H1 (cell line): ENCODE measurements around the gene ZNF536. TPM values are rescaled to one million over a fixed set of nuclear protein-coding genes. Genes with fewer than 3 reads are reported as not detected.

Experiments
- CTCF ChIA-PET: fragments of 300-600 bp; sonication (Branson Sonifier 250); formaldehyde crosslinking; loops from one replicate; lab custom pipeline; 2021; ENCODE audit not compliant: partially characterized antibody; lab: Charles Lee
- POLR2A ChIA-PET: fragments of 300-600 bp; sonication (Branson Sonifier 250); formaldehyde crosslinking; loops from one replicate; lab custom pipeline; 2021; ENCODE audit warnings: inconsistent platforms; ENCODE audit not compliant: partially characterized antibody; lab: Charles Lee
- DNase-seq, 2 experiments: peaks; one replicate each; pipeline versions ENCODE4 v3.0.0 to v3.0.0-alpha.2; 2010 to 2022; ENCODE audit warnings: low spot score in 2 of 2, low read depth in 1 of 2, mixed read lengths in 1 of 2
- FAIRE-seq: peaks from 2 replicates; lab custom pipeline; 2011; peaks lifted over from hg19 to GRCh38; lab: Jason Lieb, UNC
- H2AFZ ChIP-seq: 2 replicates; pipeline ENCODE4 v1.8.1; 2012; ENCODE audit warnings: low read length, inconsistent platforms
- H2AK5ac ChIP-seq: 2 replicates; pipeline ENCODE4 v1.6.1; 2013; ENCODE audit warnings: low read depth, low read length
- H2BK120ac ChIP-seq: replicated peaks from 2 replicates; pipeline ENCODE3; 2013; ENCODE audit warnings: low read depth, low read length, inconsistent platforms
- H2BK12ac ChIP-seq: 2 replicates; pipeline ENCODE4 v1.6.1; 2013; ENCODE audit warnings: low read depth, low read length
- H2BK15ac ChIP-seq: 2 replicates; pipeline ENCODE4 v1.6.1; 2013; ENCODE audit warnings: low read length
- H2BK20ac ChIP-seq: 2 replicates; pipeline ENCODE4 v1.6.1; 2013; ENCODE audit warnings: low read length
- H2BK5ac ChIP-seq: 2 replicates; pipeline ENCODE4 v1.6.1; 2013; ENCODE audit warnings: low read depth, low read length
- H3K14ac ChIP-seq: 2 replicates; pipeline ENCODE4 v1.6.1; 2013; ENCODE audit warnings: inconsistent platforms; ENCODE audit not compliant: insufficient read length
- H3K18ac ChIP-seq: 2 replicates; pipeline ENCODE4 v1.6.1; 2013; ENCODE audit warnings: low read length; ENCODE audit errors: extremely low read depth
- H3K23ac ChIP-seq: 2 replicates; pipeline ENCODE4 v1.6.1; 2013; ENCODE audit warnings: inconsistent platforms; ENCODE audit not compliant: insufficient read length
- H3K23me2 ChIP-seq: 2 replicates; pipeline ENCODE4 v1.6.1; 2013; ENCODE audit warnings: low read depth, low read length
- H3K27ac ChIP-seq: 2 replicates; pipeline ENCODE4 v1.6.1; 2011; ENCODE audit warnings: low read depth, low read length, inconsistent platforms
- H3K27me3 ChIP-seq, 4 experiments: replicated peaks in 1 of 4; 1 replicate in 1 of 4; 2 replicates in 3 of 4; pipeline versions ENCODE4 v1.6.1 to v1.8.1; 2011 to 2013; ENCODE audit warnings: low read length in 3 of 4, mild to moderate bottlenecking in 3 of 4, inconsistent platforms in 2 of 4, mixed read lengths in 2 of 4, moderate library complexity in 1 of 4; ENCODE audit not compliant: control insufficient read depth in 3 of 4, insufficient read depth in 3 of 4; ENCODE audit errors: extremely low read depth in 1 of 4
- H3K36me3 ChIP-seq, 4 experiments: 2 replicates each; pipeline versions ENCODE4 v1.6.1 to v1.8.1; 2011 to 2013; ENCODE audit warnings: mild to moderate bottlenecking in 4 of 4, low read length in 3 of 4, moderate library complexity in 2 of 4, control low read depth in 1 of 4, inconsistent platforms in 1 of 4; ENCODE audit not compliant: insufficient read depth in 4 of 4, control insufficient read depth in 2 of 4
- H3K4ac ChIP-seq: replicated peaks from 2 replicates; pipeline ENCODE3; 2013; ENCODE audit warnings: low read length, low read depth, mixed read lengths, inconsistent platforms; ENCODE audit not compliant: insufficient read length
- H3K4me1 ChIP-seq, 4 experiments: replicated peaks in 1 of 4; 1 replicate in 1 of 4; 2 replicates in 3 of 4; pipeline versions ENCODE4 v1.6.1 to v1.8.1; 2011 to 2013; ENCODE audit warnings: low read length in 3 of 4, inconsistent platforms in 2 of 4, mixed read lengths in 1 of 4; ENCODE audit not compliant: insufficient read depth in 4 of 4, control insufficient read depth in 3 of 4
- H3K4me2 ChIP-seq, 2 experiments: 2 replicates each; pipeline versions ENCODE4 v1.6.1 to v1.8.1; 2011 to 2013; ENCODE audit warnings: low read depth in 2 of 2, low read length in 2 of 2, control low read depth in 1 of 2, inconsistent platforms in 1 of 2, mild to moderate bottlenecking in 1 of 2; ENCODE audit not compliant: insufficient read depth in 1 of 2
- H3K4me3 ChIP-seq, 4 experiments: fragments of 200-600, 300-600 bp in 1 of 4; sonication (generic), shearing (Covaris generic), sonication (Bioruptor Twin) in 1 of 4; 2 replicates each; pipeline versions ENCODE4 v1.5.1 to v1.8.1; 2011 to 2016; ENCODE audit warnings: low read length in 4 of 4, low read depth in 3 of 4, control low read depth in 2 of 4, inconsistent platforms in 2 of 4, mild to moderate bottlenecking in 2 of 4, mixed read lengths in 1 of 4, moderate library complexity in 1 of 4; ENCODE audit not compliant: insufficient read depth in 2 of 4; ENCODE audit errors: extremely low read depth in 1 of 4
- H3K56ac ChIP-seq: replicated peaks from 2 replicates; pipeline ENCODE3; 2013; ENCODE audit warnings: low read depth, mild to moderate bottlenecking, mixed read lengths, low read length, inconsistent platforms; ENCODE audit not compliant: insufficient read length
- H3K79me1 ChIP-seq: 2 replicates; pipeline ENCODE4 v1.6.1; 2013; ENCODE audit warnings: low read depth, low read length, control low read depth
- H3K79me2 ChIP-seq, 2 experiments: 2 replicates each; pipeline versions ENCODE4 v1.6.1 to v1.8.1; 2012 to 2013; ENCODE audit warnings: low read length in 2 of 2, mild to moderate bottlenecking in 2 of 2, inconsistent platforms in 1 of 2; ENCODE audit not compliant: insufficient read depth in 2 of 2, control insufficient read depth in 1 of 2
- H3K9ac ChIP-seq, 4 experiments: replicated peaks in 1 of 4; 1 replicate in 1 of 4; 2 replicates in 3 of 4; pipeline versions ENCODE4 v1.6.1 to v1.8.1; 2011 to 2013; ENCODE audit warnings: low read depth in 3 of 4, low read length in 3 of 4, control low read depth in 2 of 4, mild to moderate bottlenecking in 2 of 4, moderate library complexity in 2 of 4, inconsistent platforms in 1 of 4; ENCODE audit errors: extremely low read depth in 1 of 4
- H3K9me3 ChIP-seq, 2 experiments: 2 replicates each; pipeline versions ENCODE4 v1.6.1 to v1.8.1; 2012 to 2013; ENCODE audit warnings: mild to moderate bottlenecking in 2 of 2, moderate library complexity in 2 of 2, control low read depth in 1 of 2, inconsistent platforms in 1 of 2, low read depth in 1 of 2, low read length in 1 of 2, mixed read lengths in 1 of 2; ENCODE audit not compliant: insufficient read depth in 2 of 2
- H4K20me1 ChIP-seq, 2 experiments: replicated peaks in 1 of 2; 2 replicates each; pipeline versions ENCODE3 to v1.8.1; 2011 to 2013; ENCODE audit warnings: inconsistent platforms in 2 of 2, low read length in 2 of 2, mild to moderate bottlenecking in 1 of 2; ENCODE audit not compliant: insufficient read depth in 2 of 2, control insufficient read depth in 1 of 2
- H4K5ac ChIP-seq: 2 replicates; pipeline ENCODE4 v1.6.1; 2013; ENCODE audit warnings: low read length, low read depth, mixed read lengths, inconsistent platforms; ENCODE audit not compliant: insufficient read length
- H4K8ac ChIP-seq: 2 replicates; pipeline ENCODE4 v1.8.0; 2013; ENCODE audit warnings: mild to moderate bottlenecking, moderate library complexity, low read length, inconsistent platforms; ENCODE audit not compliant: insufficient read depth; ENCODE audit errors: extremely low read depth
- H4K91ac ChIP-seq: replicated peaks from 2 replicates; pipeline ENCODE3; 2013; ENCODE audit warnings: low read length, mixed read lengths, inconsistent platforms; ENCODE audit not compliant: insufficient read length
- RAD21 ChIP-seq, 2 experiments: IDR thresholded peaks in 1 of 2; conservative IDR thresholded peaks in 1 of 2; 2 replicates each; pipeline ENCODE4 v1.6.1; 2011; ENCODE audit warnings: low read depth in 2 of 2, low read length in 2 of 2, improper control_type of control experiment in 1 of 2, inconsistent platforms in 1 of 2, mild to moderate bottlenecking in 1 of 2, moderate library complexity in 1 of 2
- RFX5 ChIP-seq: IDR thresholded peaks from 2 replicates; pipeline ENCODE4 v1.6.1; 2011; ENCODE audit warnings: low read depth, low read length, improper control_type of control experiment, borderline replicate concordance
- TAF7 ChIP-seq: optimal IDR thresholded peaks from 2 replicates; pipeline ENCODE3; 2011; ENCODE audit warnings: low read depth, mild to moderate bottlenecking, inconsistent platforms, low read length, moderate library complexity, borderline replicate concordance
- WGBS, 2 experiments: shearing (Covaris generic) in 1 of 2; methylation state at CpG; one replicate each; pipeline versions ENCODE4 v1.1.6 to v1.1.7; 2013 to 2015; ENCODE audit warnings: low lambda C conversion rate in 2 of 2, mixed read lengths in 2 of 2, inconsistent platforms in 1 of 2, low coverage in 1 of 2, missing lambda C conversion rate in 1 of 2; ENCODE audit not compliant: insufficient replicate concordance in 2 of 2, insufficient coverage in 1 of 2, insufficient read length in 1 of 2; ENCODE audit errors: extremely low coverage in 1 of 2, missing lambda C conversion rate in 1 of 2; 5-methylcytosine and 5-hydroxymethylcytosine counted together
- polyA plus RNA-seq, 7 experiments: library from polyadenylated mRNA; depleted of rRNA in 3 of 7; stranded (reverse) in 5 of 7; unstranded in 2 of 7; fragments of >200 nt in 5 of 7; fragments of 200-250 nt in 2 of 7; gene quantifications; 1 replicate in 5 of 7; 2 replicates in 1 of 7; 4 replicates in 1 of 7; pipeline versions ENCODE4 v1.2.1 to v1.2.3, GENCODE V29; 2011 to 2013; ENCODE audit warnings: missing spikeins in 2 of 7, mixed read lengths in 2 of 7
- total RNA-seq: library from RNA; stranded (reverse); fragmentation: NEBNext Ultra II Directional; extraction: Animal tissue kit (Norgen Biotek cat#: 25700); gene quantifications from 2 replicates; pipeline ENCODE4 v1.2.1, GENCODE V29; 2021

ZNF536 gene
- total and polyA plus RNA-seq, 2 of the 8 experiments (the other 6 are each of a cell fraction or from before 2014, with no cell fraction given): 0.09 to 0.11 TPM

- H2BK5ac ChIP-seq: no peak overlapping the region
- 88% methylated on average over 4 of the region's 4 CpGs; no CpG with 5 or more reads in 1 of the 2 experiments for WGBS, 2 experiments
- DNase-seq: no peak
These were observed 41.9 kb upstream of the ZNF536 start for GRCh38 chr19:30330266-30330665.

More at GRCh38 chr19:30330266-30330665, 41.9 kb upstream of the ZNF536 start:
- Histone ChIP-seq H3K79me2 (no peaks in the 10 kb centered on the region), H4K5ac (no peak overlapping the region), H3K9me3 (no peaks in the 10 kb centered on the region), H4K8ac (no peak overlapping the region), H3K79me1 (no peaks in the 10 kb centered on the region), H3K27me3 (no peaks in the 10 kb centered on the region), H3K36me3 (no peaks in the 10 kb centered on the region), H3K27ac (no peak overlapping the region), H3K4ac (no peak overlapping the region), H4K91ac (no peak overlapping the region), H2BK12ac (no peak overlapping the region), H3K4me2 (no peak overlapping the region), H3K23ac (no peak overlapping the region), H3K4me1 (no peaks in the 10 kb centered on the region), H3K23me2 (no peaks in the 10 kb centered on the region), H2BK120ac (no peak overlapping the region), H2AFZ (no peak overlapping the region), H3K14ac (no peak overlapping the region), H4K20me1 (no peaks in the 10 kb centered on the region), H3K9ac (no peak overlapping the region), H2AK5ac (no peak overlapping the region), H3K56ac (no peak overlapping the region), H2BK20ac (no peak overlapping the region), H3K4me3 (no peak overlapping the region), H2BK15ac (no peak overlapping the region), H3K18ac (no peak overlapping the region)
- ChIA-PET CTCF (interaction anchor here (1.5 kb wide), 1 partner anchor 66 kb away, joined by 3 read pairs; no protein-coding TSS in a partner anchor), POLR2A (no interaction called here)
- FAIRE-seq: no peak
- TF ChIP-seq TAF7 (no peak), RFX5 (no peak), RAD21 (IDR thresholded peaks at IDR 0.05 in 1 of 2, conservative IDR thresholded peaks at IDR 0.05 in 1 of 2; ENCODE audit: low read depth in 2 of 2, low read length in 2 of 2) (peak in 1 of 2 experiments; percentile 13; a peak in 1 of 4 replicates)
